ENCODE data around the gene GRIN2A.

- TF ChIP-seq CTCF (IDR thresholded peaks at IDR 0.05; ENCODE audit: poor library complexity) (no peak), EZH2phosphoT487 (IDR thresholded peaks at IDR 0.05; ENCODE audit: low read depth, severe bottlenecking, unreplicated experiment) (no peak)
Observed at GRCh38 chr16:9741776-9742175, 440.5 kb downstream of the GRIN2A start.

Measured in hepatocyte (in vitro differentiated cells).